Natural killer cell (primary cell): ENCODE measurements around the gene APOL6. TPM values are rescaled to one million over a fixed set of nuclear protein-coding genes. Genes with fewer than 3 reads are reported as not detected.

Experiments used
- ATAC-seq, 3 donors: fragments of 150-1000 bp in 2 of 3; fragments of 200-7000 bp in 1 of 3; cut with Tn5 transposase; 1 replicate in 1 of 3; 2 replicates in 2 of 3; pipeline ENCODE4 v1.10.0; 2021; ENCODE audit warnings: mild to moderate bottlenecking in 2 of 3, moderate library complexity in 2 of 3
- DNase-seq, 2 donors: peaks; one replicate each; pipeline versions ENCODE4 v3.0.0 to v3.0.0-alpha.2; 2013 to 2021; ENCODE audit warnings: mixed read lengths in 1 of 2
- H3K27ac ChIP-seq: one replicate; pipeline ENCODE4 v1.5.1; 2013; ENCODE audit warnings: mild to moderate bottlenecking, low read length
- H3K27me3 ChIP-seq: one replicate; pipeline ENCODE4 v1.6.1; 2013; ENCODE audit warnings: low read length; ENCODE audit not compliant: control insufficient read depth, insufficient read depth
- H3K36me3 ChIP-seq: one replicate; pipeline ENCODE4 v1.6.1; 2013; ENCODE audit warnings: low read length; ENCODE audit not compliant: control insufficient read depth, insufficient read depth
- H3K4me1 ChIP-seq: one replicate; pipeline ENCODE4 v1.6.1; 2013; ENCODE audit warnings: low read length; ENCODE audit not compliant: control insufficient read depth, insufficient read depth
- H3K4me3 ChIP-seq: one replicate; pipeline ENCODE4 v1.5.1; 2013; ENCODE audit warnings: low read length
- H3K9me3 ChIP-seq: one replicate; pipeline ENCODE4 v1.6.1; 2013; ENCODE audit warnings: low read length; ENCODE audit not compliant: control insufficient read depth, insufficient read depth
- H3K27ac Mint-ChIP-seq, 2 donors: one replicate each; pipeline ENCODE4 v1.8.0; 2022; ENCODE audit warnings: mild to moderate bottlenecking in 2 of 2, mixed read lengths in 2 of 2, moderate library complexity in 1 of 2
- H3K27me3 Mint-ChIP-seq, 2 donors: one replicate each; pipeline ENCODE4 v1.8.0; 2022; ENCODE audit warnings: low read depth in 2 of 2, mixed read lengths in 2 of 2
- H3K36me3 Mint-ChIP-seq: one replicate; pipeline ENCODE4 v1.8.0; 2022; ENCODE audit warnings: mixed read lengths
- H3K4me1 Mint-ChIP-seq, 2 donors: one replicate each; pipeline ENCODE4 v1.8.0; 2022; ENCODE audit warnings: mixed read lengths in 2 of 2
- H3K4me3 Mint-ChIP-seq: one replicate; pipeline ENCODE4 v1.8.0; 2022; ENCODE audit warnings: mild to moderate bottlenecking, moderate library complexity, mixed read lengths
- H3K9me3 Mint-ChIP-seq, 2 donors: one replicate each; pipeline ENCODE4 v1.8.0; 2022; ENCODE audit warnings: mixed read lengths in 2 of 2
- CTCF ChIP-seq: fragments of 200-600 bp; IDR thresholded peaks from one replicate; pipeline ENCODE4 v1.8.0; 2022; ENCODE audit warnings: antibody characterized with exemption
- WGBS: methylation state at CpG from one replicate; pipeline ENCODE4 v1.1.7; 2013; ENCODE audit warnings: missing lambda C conversion rate; ENCODE audit not compliant: insufficient coverage; 5-methylcytosine and 5-hydroxymethylcytosine counted together
- intact Hi-C: fragments of 100-400 bp; cut with micrococcal nuclease; formaldehyde crosslinking; loops from one replicate; pipeline ENCODE4 v1.14.2; 2022
- total RNA-seq, 4 donors: library from RNA; stranded (reverse); fragments of 120-200 nt in 1 of 4; gene quantifications; one replicate each; pipeline versions ENCODE4 v1.2.3 to v1.2.4, GENCODE V29; 2013 to 2022

The APOL6 gene
- total RNA-seq, 3 donors from 2014 or later (not counting 1 experiment from before 2014, with no cell fraction given): 116 to 138 (median 122) TPM

DNA sequence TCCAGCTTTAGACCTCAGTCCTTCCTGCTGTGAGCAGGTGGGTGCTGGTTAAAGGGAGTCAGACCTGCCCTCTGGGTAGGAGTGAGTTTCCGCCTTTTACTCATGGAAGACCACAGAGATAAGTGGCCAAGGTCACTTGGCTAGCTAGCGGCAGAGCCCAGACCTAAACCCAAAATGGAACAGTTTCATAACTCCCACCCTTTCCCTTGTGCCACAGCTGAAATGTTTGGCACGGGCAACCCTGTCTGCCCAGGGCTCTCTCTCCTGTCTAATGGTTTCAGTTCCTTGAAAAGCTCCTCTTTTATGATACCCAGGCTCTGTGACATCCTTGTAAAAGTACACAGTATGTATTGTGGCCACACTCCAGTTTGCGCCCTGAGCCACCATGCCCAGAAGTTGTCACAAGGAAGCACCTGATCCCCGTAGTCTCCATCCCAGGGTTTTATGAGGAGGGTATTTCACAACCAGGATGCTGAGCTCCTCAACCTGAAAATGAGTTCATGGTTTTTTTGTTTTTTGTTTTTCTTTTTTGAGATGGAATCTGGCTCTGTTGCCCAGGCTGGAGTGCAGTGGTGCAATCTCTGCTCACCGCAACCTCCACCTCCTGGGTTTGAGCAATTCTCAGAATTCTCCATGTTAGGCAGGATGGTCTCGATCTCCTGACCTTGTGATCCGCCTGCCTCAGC is 36.2 kb upstream of the APOL6 start:
- TF ChIP-seq CTCF: no peak
- Mint-ChIP-seq H3K9me3 (no peaks in the 10 kb centered on the region), H3K27ac (no peak overlapping the region), H3K27me3 (peaks cover 14 to 20% of the 10 kb centered on the region in 2 donors), H3K4me1 (peaks cover 7 to 13% of the 10 kb centered on the region in 2 donors), H3K4me3 (no peak overlapping the region), H3K36me3 (no peaks in the 10 kb centered on the region)
- H3K4me1 ChIP-seq: peaks cover 36% of the 10 kb centered on the region
- H3K27ac ChIP-seq: no peak overlapping the region
- no peaks in the 10 kb centered on the region for H3K36me3 ChIP-seq
- H3K4me3 ChIP-seq: no peak overlapping the region
- ATAC-seq (no peak), DNase-seq (no peak)
- WGBS: 38% methylated on average over 8 of the region's 8 CpGs
- H3K27me3 ChIP-seq: no peaks in the 10 kb centered on the region
- intact Hi-C loops: no loop called here
- no peaks in the 10 kb centered on the region for H3K9me3 ChIP-seq

DNA sequence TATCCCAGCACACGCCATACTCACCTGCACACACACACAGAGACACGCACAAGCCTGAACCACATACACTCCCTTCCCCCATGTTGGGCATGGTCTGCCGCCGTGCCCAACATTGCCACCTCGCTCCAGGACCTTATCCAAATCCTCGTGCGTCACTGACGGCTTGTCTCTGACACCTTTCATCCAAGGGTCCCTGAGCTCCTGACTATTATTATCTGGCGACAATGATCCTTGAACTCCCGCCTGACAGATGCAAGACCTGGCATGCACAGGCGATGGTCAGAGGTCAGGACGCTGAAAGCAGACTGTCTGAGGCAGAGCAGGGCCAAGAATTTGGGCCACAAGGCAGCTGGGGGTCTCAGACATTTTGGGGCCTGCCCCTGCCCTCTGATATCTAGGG is 35.3 kb upstream of the APOL6 start:
- Histone ChIP-seq H3K4me1 (peaks cover 40% of the 10 kb centered on the region), H3K27ac (no peak overlapping the region), H3K9me3 (no peaks in the 10 kb centered on the region), H3K4me3 (no peak overlapping the region), H3K36me3 (no peaks in the 10 kb centered on the region), H3K27me3 (no peaks in the 10 kb centered on the region)
- Mint-ChIP-seq H3K9me3 (no peaks in the 10 kb centered on the region), H3K27me3 (peaks cover 10 to 15% of the 10 kb centered on the region in 2 donors), H3K4me3 (no peak overlapping the region), H3K27ac (no peak overlapping the region), H3K36me3 (no peaks in the 10 kb centered on the region), H3K4me1 (peaks cover 7 to 13% of the 10 kb centered on the region in 2 donors)
- ATAC-seq (no peak), DNase-seq (no peak)
- TF ChIP-seq CTCF: no peak
- intact Hi-C loops: no loop called here
- 93% methylated on average over 12 of the region's 12 CpGs for WGBS

GRCh38 chr22:35614404-35614803 is 33.8 kb upstream of the APOL6 start:
- peaks cover under 1 to 6% of the 10 kb centered on the region in 2 donors for H3K27me3 Mint-ChIP-seq
- no peak for ATAC-seq
- no peaks in the 10 kb centered on the region for H3K36me3 Mint-ChIP-seq
- Histone ChIP-seq H3K9me3 (no peaks in the 10 kb centered on the region), H3K4me1 (peaks cover 40% of the 10 kb centered on the region), H3K36me3 (no peaks in the 10 kb centered on the region), H3K27ac (no peak overlapping the region), H3K4me3 (no peak overlapping the region), H3K27me3 (no peaks in the 10 kb centered on the region)
- no peaks in the 10 kb centered on the region for H3K9me3 Mint-ChIP-seq
- no peak overlapping the region for H3K27ac Mint-ChIP-seq
- 93% methylated on average over 1 of the region's 2 CpGs for WGBS
- H3K4me1 Mint-ChIP-seq: peaks cover 7 to 13% of the 10 kb centered on the region in 2 donors
- no peak overlapping the region for H3K4me3 Mint-ChIP-seq
- TF ChIP-seq CTCF: no peak
- intact Hi-C loops: no loop called here
- DNase-seq: no peak

DNA sequence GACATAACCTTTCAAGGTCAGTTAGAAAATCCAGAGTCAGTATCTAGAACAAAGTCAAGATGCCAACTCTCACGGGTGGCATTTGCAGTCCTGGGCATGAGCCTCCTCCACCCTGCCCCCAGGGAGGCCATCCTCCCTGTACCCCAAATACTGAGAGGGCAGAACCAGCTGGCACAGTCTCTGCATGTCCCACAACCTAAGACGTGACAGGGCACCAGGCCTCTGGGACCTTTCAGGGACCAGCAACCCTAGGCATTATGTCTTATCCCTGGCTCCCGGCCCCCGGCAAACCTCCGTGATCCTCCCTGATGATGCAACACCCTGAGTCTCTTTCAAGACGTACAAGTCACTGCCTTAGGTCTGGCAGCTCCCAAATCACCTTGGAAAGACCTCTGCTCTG is 33.1 kb upstream of the APOL6 start:
- DNase-seq: no peak
- H3K27me3 ChIP-seq: no peaks in the 10 kb centered on the region
- Mint-ChIP-seq H3K9me3 (no peaks in the 10 kb centered on the region), H3K36me3 (no peaks in the 10 kb centered on the region), H3K4me3 (no peak overlapping the region), H3K4me1 (peaks cover 7 to 13% of the 10 kb centered on the region in 2 donors), H3K27me3 (peaks cover 0 to 6% of the 10 kb centered on the region in 2 donors), H3K27ac (no peak overlapping the region)
- intact Hi-C loops: no loop called here
- no peak for ATAC-seq
- H3K27ac ChIP-seq: no peak overlapping the region
- no peaks in the 10 kb centered on the region for H3K36me3 ChIP-seq
- no peak for TF ChIP-seq CTCF
- H3K4me1 ChIP-seq: peaks cover 40% of the 10 kb centered on the region
- no peaks in the 10 kb centered on the region for H3K9me3 ChIP-seq
- H3K4me3 ChIP-seq: no peak overlapping the region
- WGBS: 81% methylated on average over 6 of the region's 6 CpGs
